Body of pancreas (tissue), 4 donors: ENCODE data around the gene PSKH1.

ENCODE experiments used
- CTCF ChIP-seq, 7 experiments: fragments of 450-650 bp in 4 of 7; fragments of 200-600 bp in 3 of 7; sonication (generic) in 3 of 7; IDR thresholded peaks; one replicate each; pipeline ENCODE4 v1.5.1; 2016 to 2019; ENCODE audit warnings: antibody characterized with exemption in 7 of 7
- POLR2A ChIP-seq, 3 donors: fragments of 450-650 bp; IDR thresholded peaks; one replicate each; pipeline ENCODE4 v1.6.1; 2016; ENCODE audit warnings: antibody characterized with exemption in 3 of 3, mild to moderate bottlenecking in 2 of 3

GRCh38 chr16:67961551-67961957, 68.5 kb downstream of the PSKH1 start:
- TF ChIP-seq CTCF (IDR thresholded peaks at IDR 0.05), result no peak
- TF ChIP-seq POLR2A (IDR thresholded peaks at IDR 0.05), result no peak
